T-helper 1 cell (primary cell): ENCODE measurements around the gene PABPN1L.
"Not testable (repeated sequence)": the region's sequence is repeated elsewhere in the genome, so short reads cannot be mapped to it uniquely, and the experiment has no call there.

Source experiments
- DNase-seq, 5 donors: peaks; one replicate each; pipeline ENCODE4 v3.0.0-alpha.2; 2012 to 2020

The PABPN1L gene

DNA sequence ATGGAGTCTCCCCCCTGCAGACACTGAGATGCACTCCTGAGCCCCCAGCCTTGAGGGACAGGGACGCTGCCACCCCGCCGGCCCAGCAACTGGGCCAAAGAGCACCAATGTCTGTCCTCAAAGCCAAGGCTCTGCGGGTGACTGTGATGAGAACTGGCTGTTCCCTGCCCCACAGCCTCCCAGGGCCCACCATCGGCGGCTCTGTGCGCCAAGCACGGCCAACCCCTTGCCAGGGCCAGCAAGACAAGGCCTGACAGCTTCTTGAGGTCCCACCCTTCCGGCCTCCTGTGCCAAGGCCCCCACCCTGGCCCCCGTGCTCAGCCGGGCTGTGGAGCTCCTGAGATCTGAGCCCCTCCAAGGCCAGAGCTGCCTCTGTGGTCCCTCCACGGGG, 34.2 kb upstream of the PABPN1L start:
- no peak for DNase-seq

GRCh38 chr16:88899901-88900661, 33.6 kb upstream of the PABPN1L start:
- DNase-seq, result no peak

- no peak for DNase-seq
Measured at GRCh38 chr16:88897696-88898425, 31.4 kb upstream of the PABPN1L start.

DNA sequence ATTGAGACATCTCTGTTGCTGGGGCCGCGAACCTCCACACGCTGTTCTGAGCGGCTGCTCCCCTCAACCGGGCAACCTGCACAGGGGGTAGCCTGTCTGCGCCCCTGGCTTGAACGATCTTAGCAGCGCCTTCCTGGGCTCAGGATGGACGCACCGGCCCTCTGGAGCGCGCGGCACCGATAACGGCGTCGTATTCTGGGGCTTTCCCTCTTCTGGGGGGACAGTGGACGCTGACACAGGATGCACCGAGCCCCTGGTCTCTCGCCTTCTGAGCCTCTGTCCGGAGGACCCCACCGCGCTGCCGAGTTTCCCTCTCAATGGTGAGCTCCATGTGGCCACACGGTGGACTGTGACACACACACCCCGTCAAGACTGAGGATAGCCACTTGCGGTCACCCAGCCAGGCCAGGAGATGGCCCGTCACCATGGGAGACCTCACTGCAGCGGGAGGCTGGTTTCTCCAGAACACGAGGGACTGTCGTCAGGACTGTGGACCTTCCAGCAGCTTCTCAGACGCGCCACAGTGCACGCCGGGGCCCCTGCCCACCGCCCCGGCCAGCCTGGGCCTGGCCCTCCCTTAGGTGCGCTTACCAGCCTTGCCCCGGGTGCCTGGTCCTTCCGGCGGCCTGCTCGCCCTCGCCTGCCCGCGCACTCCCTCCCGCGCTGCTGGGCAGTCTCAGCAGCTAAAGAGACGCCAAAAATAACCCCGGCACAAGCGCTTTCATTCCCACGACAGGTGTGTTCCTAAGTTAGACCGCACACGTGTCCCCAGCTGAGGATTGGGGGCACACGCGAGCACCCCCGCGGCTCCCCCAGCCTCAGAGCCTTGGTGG, 30.0 kb upstream of the PABPN1L start:
- no peak for DNase-seq

DNA sequence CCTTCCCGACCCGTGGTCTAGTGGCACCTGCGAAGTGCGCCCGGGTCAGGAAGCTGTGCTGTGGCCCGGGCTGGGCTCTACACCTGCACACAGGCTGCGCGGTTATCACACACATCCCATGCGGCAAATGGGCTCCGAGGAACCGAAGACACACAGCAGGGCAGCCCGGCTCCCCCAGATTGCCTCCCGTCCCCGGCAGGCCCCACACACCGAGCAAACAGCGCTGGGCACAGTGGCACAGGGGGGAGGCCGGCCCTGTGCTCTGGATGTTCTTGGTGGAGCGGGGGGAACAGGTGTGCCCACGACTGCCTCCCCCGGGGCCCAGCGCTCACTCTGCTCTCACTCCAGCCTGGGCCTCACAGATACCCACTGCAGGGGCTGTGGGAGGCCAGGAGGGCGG, 28.9 kb upstream of the PABPN1L start:
- no peak for DNase-seq

DNA sequence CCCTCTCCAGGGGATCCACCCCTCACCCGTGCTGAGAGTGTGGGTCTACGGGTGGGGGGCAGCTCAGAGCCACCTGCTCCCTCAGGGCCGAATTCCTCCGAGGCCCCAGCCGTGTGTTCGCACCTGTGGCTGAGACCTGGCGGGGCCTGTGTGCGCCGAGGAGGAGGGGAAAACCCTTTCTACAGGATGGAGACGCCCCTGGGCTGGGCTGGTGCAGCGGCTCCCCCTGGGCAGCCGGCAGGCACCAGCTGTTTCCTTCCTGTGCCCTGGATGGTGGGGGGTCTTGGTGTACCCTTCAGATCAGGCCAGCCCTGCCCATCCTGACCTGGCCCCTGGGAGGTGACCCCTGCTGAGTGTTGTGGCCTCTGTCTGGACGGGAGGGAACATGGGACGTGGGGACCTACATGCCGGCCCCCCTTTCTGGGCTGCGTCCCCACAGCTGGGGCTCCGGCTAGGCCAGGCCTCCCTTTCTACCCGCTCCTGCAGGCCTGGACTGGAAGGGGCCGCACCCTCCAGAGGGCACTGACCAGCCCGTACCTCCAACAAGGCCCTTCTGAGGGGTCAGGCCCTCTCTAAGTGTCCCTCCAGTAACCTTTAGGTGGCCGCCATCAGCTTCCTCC, 28.3 kb upstream of the PABPN1L start:
- DNase-seq, result no peak

GRCh38 chr16:88894266-88894665, 27.8 kb upstream of the PABPN1L start:
- DNase-seq, result not testable (repeated sequence)

- no peak for DNase-seq
Measured at GRCh38 chr16:88893127-88893968, 26.9 kb upstream of the PABPN1L start.

GRCh38 chr16:88892065-88892464, 25.6 kb upstream of the PABPN1L start:
- DNase-seq, result no peak

GRCh38 chr16:88891083-88891482, 24.6 kb upstream of the PABPN1L start:
- no peak for DNase-seq

DNA sequence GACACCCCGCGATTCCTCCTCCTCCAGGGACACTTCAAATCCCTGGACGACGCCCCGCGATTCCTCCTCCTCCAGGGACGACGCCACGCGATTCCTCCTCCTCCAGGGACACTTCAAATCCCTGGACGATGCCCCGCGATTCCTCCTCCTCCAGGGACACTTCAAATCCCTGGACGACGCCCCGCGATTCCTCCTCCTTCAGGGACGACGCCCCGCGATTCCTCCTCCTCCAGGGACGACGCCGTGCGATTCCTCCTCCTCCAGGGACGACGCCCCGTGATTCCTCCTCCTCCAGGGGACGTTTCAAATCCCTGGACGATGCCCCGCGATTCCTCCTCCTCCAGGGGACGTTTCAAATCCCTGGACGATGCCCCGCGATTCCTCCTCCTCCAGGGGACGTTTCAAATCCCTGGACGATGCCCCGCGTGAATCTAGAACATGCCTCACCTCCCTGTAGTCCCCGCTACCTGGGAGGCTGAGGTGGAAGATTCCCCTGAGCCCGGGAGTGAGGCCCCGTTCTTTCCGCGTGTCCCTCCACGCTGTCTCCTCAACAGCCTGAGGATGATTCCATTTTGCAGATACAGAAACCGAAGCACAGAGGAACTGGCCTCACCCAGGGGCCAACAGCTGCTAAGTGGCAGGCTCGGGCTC, 23.4 kb upstream of the PABPN1L start:
- not testable (repeated sequence) for DNase-seq

- DNase-seq, result no peak
Measured at GRCh38 chr16:88888461-88889387, 22.3 kb upstream of the PABPN1L start.

DNA sequence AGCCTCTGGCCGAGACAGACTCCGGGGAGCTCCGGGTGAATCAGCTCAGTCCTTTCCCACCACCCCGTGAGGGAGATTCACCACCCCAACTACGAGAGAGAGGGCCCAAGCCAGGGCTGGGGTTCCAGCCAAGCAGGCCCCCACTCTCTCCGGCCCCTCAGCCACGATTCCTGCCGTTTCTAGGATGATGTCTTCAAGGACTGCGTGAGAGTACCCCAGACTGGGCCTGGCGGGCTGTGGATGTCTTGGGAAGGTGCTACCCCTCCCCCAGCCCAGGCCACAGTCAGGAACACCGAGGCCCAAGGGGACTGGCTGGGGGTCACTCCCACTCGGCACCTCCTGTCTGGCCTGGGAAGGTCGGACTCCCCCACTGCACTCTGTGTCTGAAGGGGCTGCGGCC, 21.6 kb upstream of the PABPN1L start:
- DNase-seq, result no peak

GRCh38 chr16:88886845-88887521, 20.5 kb upstream of the PABPN1L start:
- DNase-seq, result no peak

DNA sequence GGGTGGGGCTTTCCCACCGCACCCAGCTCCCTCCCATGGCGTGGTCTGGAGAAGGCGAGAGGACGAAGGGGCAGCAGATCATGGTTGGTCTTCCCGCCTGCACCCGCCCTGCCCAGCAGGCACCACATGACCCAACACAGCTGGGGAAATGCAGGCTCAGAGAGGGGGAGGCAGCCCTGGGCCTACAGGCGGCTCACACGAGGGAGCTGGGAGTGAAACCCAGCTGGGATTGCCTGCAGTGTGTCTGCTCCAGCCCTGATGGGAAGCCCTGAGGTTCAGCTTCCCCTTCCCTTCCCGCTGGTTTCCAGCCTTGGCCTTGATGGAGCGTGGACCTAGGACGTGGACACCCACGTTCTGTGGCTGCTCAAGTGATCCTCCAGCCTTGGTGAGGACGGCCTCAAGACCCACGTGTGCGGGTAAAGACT, 20.0 kb upstream of the PABPN1L start:
- DNase-seq, result no peak

DNA sequence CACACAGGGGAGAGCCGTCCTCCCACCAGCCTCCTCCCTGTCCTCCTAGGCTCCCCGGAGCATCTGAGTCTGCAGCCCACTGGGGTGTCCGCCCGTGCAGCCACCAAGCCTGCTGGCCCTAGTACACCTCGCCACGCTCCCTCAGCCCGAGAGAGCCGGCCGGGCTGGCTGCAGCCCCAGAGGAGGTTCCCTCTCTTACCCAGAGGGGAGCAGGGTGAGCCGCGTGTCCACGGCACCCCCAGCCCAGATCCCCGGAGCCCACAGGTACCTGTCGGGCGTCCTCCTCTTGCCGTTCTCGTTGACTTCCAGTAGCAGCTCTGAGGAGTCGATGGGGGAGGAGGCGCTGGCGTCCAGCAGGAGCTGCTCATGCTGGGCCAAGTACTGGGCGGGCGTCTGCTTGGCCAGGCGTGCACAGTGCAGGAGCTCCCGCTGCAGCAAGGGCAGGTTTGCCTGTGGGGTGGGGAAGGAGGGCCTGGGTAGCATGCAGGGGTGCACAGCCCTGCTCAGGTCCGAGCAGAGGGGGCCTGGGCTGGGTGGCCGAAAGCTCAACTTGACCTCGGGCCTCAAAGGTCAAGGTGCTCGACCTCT, 19.3 kb upstream of the PABPN1L start:
- no peak for DNase-seq

DNA sequence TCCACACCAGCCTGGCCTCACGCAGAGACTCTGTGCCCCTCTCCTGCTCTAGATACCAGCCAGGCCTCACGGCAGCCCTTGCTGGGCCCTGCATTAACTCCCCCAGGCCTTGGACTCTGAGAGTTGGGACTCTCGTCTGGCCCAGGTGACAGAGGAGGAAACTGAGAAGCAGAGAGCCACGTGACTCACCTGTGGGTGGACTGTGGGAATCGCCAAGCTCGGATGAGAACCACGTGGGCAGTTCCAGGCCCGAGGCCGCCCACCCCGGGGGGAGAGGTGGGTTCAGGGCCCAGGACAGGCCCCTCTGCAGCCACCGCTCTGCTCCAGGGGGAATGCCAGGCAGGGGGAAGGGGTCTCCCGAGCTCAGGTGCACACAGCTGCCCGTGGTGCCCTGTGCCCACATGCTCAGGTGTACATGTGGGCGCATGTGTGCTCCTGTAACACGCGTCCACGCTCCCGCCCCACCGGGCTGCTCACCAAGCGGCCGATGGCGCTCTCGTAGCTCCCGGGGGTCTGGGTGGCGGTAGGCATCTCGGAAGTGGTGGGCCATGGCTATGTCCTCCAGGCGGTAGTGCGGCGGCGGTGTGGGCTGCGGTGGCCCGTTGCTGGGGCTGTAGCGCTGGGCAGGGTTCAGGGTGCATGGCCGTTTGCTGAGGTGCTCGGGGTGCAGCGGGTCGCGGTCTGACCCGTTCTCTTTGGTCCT, 18.3 kb upstream of the PABPN1L start:
- no peak for DNase-seq

GRCh38 chr16:88883946-88884345, 17.5 kb upstream of the PABPN1L start:
- DNase-seq, result no peak
